ENCODE data around the gene ARHGAP21. TPM values are rescaled to one million over a fixed set of nuclear protein-coding genes. Genes with fewer than 3 reads are reported as not detected.

ARHGAP21 gene
- total RNA-seq, 1 experiment from 2014 or later, result 59.4 TPM

DNA sequence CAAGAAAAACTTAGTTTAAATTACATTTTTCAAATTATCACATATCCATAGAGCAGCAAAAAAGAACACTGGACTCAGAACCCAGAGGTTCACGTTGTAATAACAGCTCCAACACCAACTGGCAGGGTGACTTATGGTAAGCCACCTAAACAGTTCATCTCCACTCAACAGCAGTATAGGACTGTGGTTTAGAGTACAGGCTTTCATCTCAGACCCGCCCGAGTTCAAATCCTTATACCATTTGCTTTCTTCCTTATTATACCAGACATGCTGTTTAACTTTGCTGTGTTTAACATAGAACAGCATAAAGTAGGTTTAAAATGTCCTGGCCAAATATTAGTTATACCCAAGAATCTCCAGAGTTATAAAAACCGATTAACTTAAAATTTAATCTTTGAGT is 97.9 kb downstream of the ARHGAP21 start:
- peaks cover 0 to 4% (median 0%) of the 10 kb centered on the region in 3 experiments; a peak in 3 of 7 replicates for H3K36me3 Mint-ChIP-seq (ENCODE audit: insufficient read depth in 1 of 3, low read depth in 3 of 3)
- H2BK120ac ChIP-seq (ENCODE audit: low read depth, low read length, poor library complexity, severe bottlenecking), result no peak overlapping the region
- no peaks in the 10 kb centered on the region for H3K9me3 Mint-ChIP-seq
- no peak overlapping the region for H2AK5ac ChIP-seq (ENCODE audit: insufficient read length, low read length)
- no peak overlapping the region for H2BK5ac ChIP-seq (ENCODE audit: insufficient read length, low read length)
- TF ChIP-seq, protein P1, sequence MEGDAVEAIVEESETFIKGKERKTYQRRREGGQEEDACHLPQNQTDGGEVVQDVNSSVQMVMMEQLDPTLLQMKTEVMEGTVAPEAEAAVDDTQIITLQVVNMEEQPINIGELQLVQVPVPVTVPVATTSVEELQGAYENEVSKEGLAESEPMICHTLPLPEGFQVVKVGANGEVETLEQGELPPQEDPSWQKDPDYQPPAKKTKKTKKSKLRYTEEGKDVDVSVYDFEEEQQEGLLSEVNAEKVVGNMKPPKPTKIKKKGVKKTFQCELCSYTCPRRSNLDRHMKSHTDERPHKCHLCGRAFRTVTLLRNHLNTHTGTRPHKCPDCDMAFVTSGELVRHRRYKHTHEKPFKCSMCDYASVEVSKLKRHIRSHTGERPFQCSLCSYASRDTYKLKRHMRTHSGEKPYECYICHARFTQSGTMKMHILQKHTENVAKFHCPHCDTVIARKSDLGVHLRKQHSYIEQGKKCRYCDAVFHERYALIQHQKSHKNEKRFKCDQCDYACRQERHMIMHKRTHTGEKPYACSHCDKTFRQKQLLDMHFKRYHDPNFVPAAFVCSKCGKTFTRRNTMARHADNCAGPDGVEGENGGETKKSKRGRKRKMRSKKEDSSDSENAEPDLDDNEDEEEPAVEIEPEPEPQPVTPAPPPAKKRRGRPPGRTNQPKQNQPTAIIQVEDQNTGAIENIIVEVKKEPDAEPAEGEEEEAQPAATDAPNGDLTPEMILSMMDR (conservative IDR thresholded peaks at IDR 0.05), result no peak
- no peak overlapping the region for H3K4ac ChIP-seq (ENCODE audit: low read depth, low read length)
- no peaks in the 10 kb centered on the region for H3K79me1 ChIP-seq (ENCODE audit: insufficient read depth, low read depth, low read length, poor library complexity, severe bottlenecking)
- no peak overlapping the region for H3K27ac Mint-ChIP-seq
- no peak overlapping the region for H3K14ac ChIP-seq (ENCODE audit: insufficient read depth, low read length)
- H4K91ac ChIP-seq (ENCODE audit: insufficient read length, low read depth, low read length), result no peak overlapping the region
- H3K79me2 ChIP-seq (ENCODE audit: insufficient read depth, low read length), result no peaks in the 10 kb centered on the region
- H3K27ac ChIP-seq (ENCODE audit: insufficient read length, low read depth, low read length), result no peak overlapping the region
- H3K4me3 Mint-ChIP-seq, result no peak overlapping the region
- no CpG with 5 or more reads among the region's 4 CpGs for WGBS (ENCODE audit: extremely low coverage, insufficient read length, low lambda C conversion rate)
- H4K20me1 ChIP-seq (ENCODE audit: control insufficient read depth, insufficient read depth, insufficient read length), result no peaks in the 10 kb centered on the region
- H3K23me2 ChIP-seq (ENCODE audit: insufficient read length, low read depth, low read length, poor library complexity, severe bottlenecking), result no peaks in the 10 kb centered on the region
- H2BK12ac ChIP-seq (ENCODE audit: insufficient read length, low read depth, low read length), result no peak overlapping the region
- no peak overlapping the region for H3K4me2 ChIP-seq (ENCODE audit: insufficient read depth, insufficient read length, low read length)
- H3K23ac ChIP-seq (ENCODE audit: insufficient read length, low read depth, low read length), result no peak overlapping the region
- H4K5ac ChIP-seq (ENCODE audit: insufficient read length, low read depth, low read length), result no peak overlapping the region
- H2BK20ac ChIP-seq (ENCODE audit: low read depth, low read length, poor library complexity, severe bottlenecking), result no peak overlapping the region
- no peak overlapping the region for H2BK15ac ChIP-seq (ENCODE audit: low read depth, low read length)
- no peaks in the 10 kb centered on the region for H3K27me3 ChIP-seq (ENCODE audit: insufficient read depth, low read length)
- H3K4me1 ChIP-seq (ENCODE audit: insufficient read depth, low read length), result no peaks in the 10 kb centered on the region
- H3K27me3 Mint-ChIP-seq (ENCODE audit: low read depth), result no peaks in the 10 kb centered on the region
- H3K18ac ChIP-seq (ENCODE audit: insufficient read length, low read depth, low read length), result no peak overlapping the region
- H3K9me3 ChIP-seq (ENCODE audit: control insufficient read depth, low read depth, low read length), result no peaks in the 10 kb centered on the region
- H4K8ac ChIP-seq (replicated peaks; ENCODE audit: insufficient read length, low read depth, low read length), result no peak overlapping the region
- H3K4me1 Mint-ChIP-seq, result no peaks in the 10 kb centered on the region
- H3K56ac ChIP-seq (ENCODE audit: insufficient read length, low read depth, low read length), result no peak overlapping the region
- no peak overlapping the region for H3T11ph ChIP-seq (ENCODE audit: low read length)
- no peak overlapping the region for H2AFZ ChIP-seq (ENCODE audit: low read length)
- H3K9ac ChIP-seq (ENCODE audit: extremely low read depth, insufficient read length, low read length), result no peak overlapping the region
- no peak for DNase-seq

Data from H9 (cell line).